H1 (cell line): ENCODE measurements around the gene ABHD12B. TPM values are rescaled to one million over a fixed set of nuclear protein-coding genes. Genes with fewer than 3 reads are reported as not detected.

ENCODE experiments used
- CTCF ChIA-PET: fragments of 300-600 bp; sonication (Branson Sonifier 250); formaldehyde crosslinking; loops from one replicate; lab custom pipeline; 2021; ENCODE audit not compliant: partially characterized antibody; lab: Charles Lee
- POLR2A ChIA-PET: fragments of 300-600 bp; sonication (Branson Sonifier 250); formaldehyde crosslinking; loops from one replicate; lab custom pipeline; 2021; ENCODE audit warnings: inconsistent platforms; ENCODE audit not compliant: partially characterized antibody; lab: Charles Lee
- DNase-seq, 2 experiments: peaks; one replicate each; pipeline versions ENCODE4 v3.0.0 to v3.0.0-alpha.2; 2010 to 2022; ENCODE audit warnings: low spot score in 2 of 2, low read depth in 1 of 2, mixed read lengths in 1 of 2
- FAIRE-seq: peaks from 2 replicates; lab custom pipeline; 2011; peaks lifted over from hg19 to GRCh38; lab: Jason Lieb, UNC
- H2AFZ ChIP-seq: 2 replicates; pipeline ENCODE4 v1.8.1; 2012; ENCODE audit warnings: low read length, inconsistent platforms
- H2AK5ac ChIP-seq: 2 replicates; pipeline ENCODE4 v1.6.1; 2013; ENCODE audit warnings: low read depth, low read length
- H2BK120ac ChIP-seq: replicated peaks from 2 replicates; pipeline ENCODE3; 2013; ENCODE audit warnings: low read depth, low read length, inconsistent platforms
- H2BK12ac ChIP-seq: 2 replicates; pipeline ENCODE4 v1.6.1; 2013; ENCODE audit warnings: low read depth, low read length
- H2BK15ac ChIP-seq: 2 replicates; pipeline ENCODE4 v1.6.1; 2013; ENCODE audit warnings: low read length
- H2BK20ac ChIP-seq: 2 replicates; pipeline ENCODE4 v1.6.1; 2013; ENCODE audit warnings: low read length
- H2BK5ac ChIP-seq: 2 replicates; pipeline ENCODE4 v1.6.1; 2013; ENCODE audit warnings: low read depth, low read length
- H3K14ac ChIP-seq: 2 replicates; pipeline ENCODE4 v1.6.1; 2013; ENCODE audit warnings: inconsistent platforms; ENCODE audit not compliant: insufficient read length
- H3K18ac ChIP-seq: 2 replicates; pipeline ENCODE4 v1.6.1; 2013; ENCODE audit warnings: low read length; ENCODE audit errors: extremely low read depth
- H3K23ac ChIP-seq: 2 replicates; pipeline ENCODE4 v1.6.1; 2013; ENCODE audit warnings: inconsistent platforms; ENCODE audit not compliant: insufficient read length
- H3K23me2 ChIP-seq: 2 replicates; pipeline ENCODE4 v1.6.1; 2013; ENCODE audit warnings: low read depth, low read length
- H3K27ac ChIP-seq: 2 replicates; pipeline ENCODE4 v1.6.1; 2011; ENCODE audit warnings: low read depth, low read length, inconsistent platforms
- H3K27me3 ChIP-seq, 4 experiments: replicated peaks in 1 of 4; 1 replicate in 1 of 4; 2 replicates in 3 of 4; pipeline versions ENCODE4 v1.6.1 to v1.8.1; 2011 to 2013; ENCODE audit warnings: low read length in 3 of 4, mild to moderate bottlenecking in 3 of 4, inconsistent platforms in 2 of 4, mixed read lengths in 2 of 4, moderate library complexity in 1 of 4; ENCODE audit not compliant: control insufficient read depth in 3 of 4, insufficient read depth in 3 of 4; ENCODE audit errors: extremely low read depth in 1 of 4
- H3K36me3 ChIP-seq, 4 experiments: 2 replicates each; pipeline versions ENCODE4 v1.6.1 to v1.8.1; 2011 to 2013; ENCODE audit warnings: mild to moderate bottlenecking in 4 of 4, low read length in 3 of 4, moderate library complexity in 2 of 4, control low read depth in 1 of 4, inconsistent platforms in 1 of 4; ENCODE audit not compliant: insufficient read depth in 4 of 4, control insufficient read depth in 2 of 4
- H3K4ac ChIP-seq: replicated peaks from 2 replicates; pipeline ENCODE3; 2013; ENCODE audit warnings: low read length, low read depth, mixed read lengths, inconsistent platforms; ENCODE audit not compliant: insufficient read length
- H3K4me1 ChIP-seq, 4 experiments: replicated peaks in 1 of 4; 1 replicate in 1 of 4; 2 replicates in 3 of 4; pipeline versions ENCODE4 v1.6.1 to v1.8.1; 2011 to 2013; ENCODE audit warnings: low read length in 3 of 4, inconsistent platforms in 2 of 4, mixed read lengths in 1 of 4; ENCODE audit not compliant: insufficient read depth in 4 of 4, control insufficient read depth in 3 of 4
- H3K4me2 ChIP-seq, 2 experiments: 2 replicates each; pipeline versions ENCODE4 v1.6.1 to v1.8.1; 2011 to 2013; ENCODE audit warnings: low read depth in 2 of 2, low read length in 2 of 2, control low read depth in 1 of 2, inconsistent platforms in 1 of 2, mild to moderate bottlenecking in 1 of 2; ENCODE audit not compliant: insufficient read depth in 1 of 2
- H3K4me3 ChIP-seq, 4 experiments: fragments of 200-600, 300-600 bp in 1 of 4; sonication (generic), shearing (Covaris generic), sonication (Bioruptor Twin) in 1 of 4; 2 replicates each; pipeline versions ENCODE4 v1.5.1 to v1.8.1; 2011 to 2016; ENCODE audit warnings: low read length in 4 of 4, low read depth in 3 of 4, control low read depth in 2 of 4, inconsistent platforms in 2 of 4, mild to moderate bottlenecking in 2 of 4, mixed read lengths in 1 of 4, moderate library complexity in 1 of 4; ENCODE audit not compliant: insufficient read depth in 2 of 4; ENCODE audit errors: extremely low read depth in 1 of 4
- H3K56ac ChIP-seq: replicated peaks from 2 replicates; pipeline ENCODE3; 2013; ENCODE audit warnings: low read depth, mild to moderate bottlenecking, mixed read lengths, low read length, inconsistent platforms; ENCODE audit not compliant: insufficient read length
- H3K79me1 ChIP-seq: 2 replicates; pipeline ENCODE4 v1.6.1; 2013; ENCODE audit warnings: low read depth, low read length, control low read depth
- H3K79me2 ChIP-seq, 2 experiments: 2 replicates each; pipeline versions ENCODE4 v1.6.1 to v1.8.1; 2012 to 2013; ENCODE audit warnings: low read length in 2 of 2, mild to moderate bottlenecking in 2 of 2, inconsistent platforms in 1 of 2; ENCODE audit not compliant: insufficient read depth in 2 of 2, control insufficient read depth in 1 of 2
- H3K9ac ChIP-seq, 4 experiments: replicated peaks in 1 of 4; 1 replicate in 1 of 4; 2 replicates in 3 of 4; pipeline versions ENCODE4 v1.6.1 to v1.8.1; 2011 to 2013; ENCODE audit warnings: low read depth in 3 of 4, low read length in 3 of 4, control low read depth in 2 of 4, mild to moderate bottlenecking in 2 of 4, moderate library complexity in 2 of 4, inconsistent platforms in 1 of 4; ENCODE audit errors: extremely low read depth in 1 of 4
- H3K9me3 ChIP-seq, 2 experiments: 2 replicates each; pipeline versions ENCODE4 v1.6.1 to v1.8.1; 2012 to 2013; ENCODE audit warnings: mild to moderate bottlenecking in 2 of 2, moderate library complexity in 2 of 2, control low read depth in 1 of 2, inconsistent platforms in 1 of 2, low read depth in 1 of 2, low read length in 1 of 2, mixed read lengths in 1 of 2; ENCODE audit not compliant: insufficient read depth in 2 of 2
- H4K20me1 ChIP-seq, 2 experiments: replicated peaks in 1 of 2; 2 replicates each; pipeline versions ENCODE3 to v1.8.1; 2011 to 2013; ENCODE audit warnings: inconsistent platforms in 2 of 2, low read length in 2 of 2, mild to moderate bottlenecking in 1 of 2; ENCODE audit not compliant: insufficient read depth in 2 of 2, control insufficient read depth in 1 of 2
- H4K5ac ChIP-seq: 2 replicates; pipeline ENCODE4 v1.6.1; 2013; ENCODE audit warnings: low read length, low read depth, mixed read lengths, inconsistent platforms; ENCODE audit not compliant: insufficient read length
- H4K8ac ChIP-seq: 2 replicates; pipeline ENCODE4 v1.8.0; 2013; ENCODE audit warnings: mild to moderate bottlenecking, moderate library complexity, low read length, inconsistent platforms; ENCODE audit not compliant: insufficient read depth; ENCODE audit errors: extremely low read depth
- H4K91ac ChIP-seq: replicated peaks from 2 replicates; pipeline ENCODE3; 2013; ENCODE audit warnings: low read length, mixed read lengths, inconsistent platforms; ENCODE audit not compliant: insufficient read length
- CHD2 ChIP-seq: IDR thresholded peaks from 2 replicates; pipeline ENCODE4 v1.6.1; 2012; ENCODE audit warnings: low read length, improper control_type of control experiment
- CREB1 ChIP-seq: IDR thresholded peaks from 2 replicates; pipeline ENCODE4 v1.6.1; 2012; ENCODE audit warnings: inconsistent platforms
- HDAC2 ChIP-seq, 2 experiments: fragments of 300-600 bp in 1 of 2; sonication (generic) in 1 of 2; IDR thresholded peaks; 2 replicates each; pipeline ENCODE4 v1.6.1; 2011 to 2012; ENCODE audit warnings: low read depth in 2 of 2, low read length in 2 of 2, mild to moderate bottlenecking in 2 of 2, moderate library complexity in 2 of 2, borderline replicate concordance in 1 of 2, inconsistent platforms in 1 of 2
- JUND ChIP-seq: IDR thresholded peaks from 2 replicates; pipeline ENCODE4 v1.6.1; 2011; ENCODE audit warnings: mild to moderate bottlenecking, improper control_type of control experiment, low read length
- KDM5A ChIP-seq: fragments of 200-600 bp; IDR thresholded peaks from 2 replicates; pipeline ENCODE4 v1.7.1; 2012; ENCODE audit warnings: mild to moderate bottlenecking, low read length, inconsistent platforms, mixed read lengths
- WGBS, 2 experiments: shearing (Covaris generic) in 1 of 2; methylation state at CpG; one replicate each; pipeline versions ENCODE4 v1.1.6 to v1.1.7; 2013 to 2015; ENCODE audit warnings: low lambda C conversion rate in 2 of 2, mixed read lengths in 2 of 2, inconsistent platforms in 1 of 2, low coverage in 1 of 2, missing lambda C conversion rate in 1 of 2; ENCODE audit not compliant: insufficient replicate concordance in 2 of 2, insufficient coverage in 1 of 2, insufficient read length in 1 of 2; ENCODE audit errors: extremely low coverage in 1 of 2, missing lambda C conversion rate in 1 of 2; 5-methylcytosine and 5-hydroxymethylcytosine counted together
- polyA plus RNA-seq, 7 experiments: library from polyadenylated mRNA; depleted of rRNA in 3 of 7; stranded (reverse) in 5 of 7; unstranded in 2 of 7; fragments of >200 nt in 5 of 7; fragments of 200-250 nt in 2 of 7; gene quantifications; 1 replicate in 5 of 7; 2 replicates in 1 of 7; 4 replicates in 1 of 7; pipeline versions ENCODE4 v1.2.1 to v1.2.3, GENCODE V29; 2011 to 2013; ENCODE audit warnings: missing spikeins in 2 of 7, mixed read lengths in 2 of 7
- total RNA-seq: library from RNA; stranded (reverse); fragmentation: NEBNext Ultra II Directional; extraction: Animal tissue kit (Norgen Biotek cat#: 25700); gene quantifications from 2 replicates; pipeline ENCODE4 v1.2.1, GENCODE V29; 2021

The ABHD12B gene
- total and polyA plus RNA-seq, 2 of the 8 experiments (the other 6 are each of a cell fraction or from before 2014, with no cell fraction given) = 4.0 to 102 TPM

- H4K20me1 ChIP-seq = peaks cover 24 to 39% of the 10 kb centered on the region in 2 experiments
- no peak overlapping the region for H2BK20ac ChIP-seq
- H3K79me2 ChIP-seq = peaks cover 0 to 51% of the 10 kb centered on the region in 2 experiments; a peak in 2 of 4 replicates
- H3K36me3 ChIP-seq = no peaks in the 10 kb centered on the region
- no peak overlapping the region for H2BK120ac ChIP-seq
- no peak overlapping the region for H4K8ac ChIP-seq
- peaks cover 15% of the 10 kb centered on the region for H3K23me2 ChIP-seq
- H3K27me3 ChIP-seq = peaks cover 8 to 59% (median 28%) of the 10 kb centered on the region in 4 experiments
- WGBS, 2 experiments = 88% methylated on average over 8 of the region's 8 CpGs; no CpG with 5 or more reads in 1 of the 2 experiments
- H2AK5ac ChIP-seq = no peak overlapping the region
- H3K23ac ChIP-seq = no peak overlapping the region
- no peak overlapping the region for H2BK5ac ChIP-seq
- no peak for TF ChIP-seq CHD2
- no peak for TF ChIP-seq KDM5A
- TF ChIP-seq HDAC2 (IDR thresholded peaks at IDR 0.05; ENCODE audit: borderline replicate concordance in 1 of 2, low read depth in 2 of 2, low read length in 2 of 2) = no peak
- TF ChIP-seq CREB1 = no peak
- no peak for TF ChIP-seq JUND
- TF ChIP-seq, all 59 proteins: peak for 0
- no peak overlapping the region for H3K4ac ChIP-seq
- no peak overlapping the region for H3K27ac ChIP-seq
- H2BK12ac ChIP-seq = no peak overlapping the region
- no peak overlapping the region for H4K5ac ChIP-seq
- FAIRE-seq (no peak), DNase-seq (no peak)
- H3K4me3 ChIP-seq = no peak overlapping the region
- H2BK15ac ChIP-seq = no peak overlapping the region
- H3K56ac ChIP-seq = no peak overlapping the region
- no peak overlapping the region for H4K91ac ChIP-seq
- H3K4me1 ChIP-seq = peaks cover 8 to 20% (median 13%) of the 10 kb centered on the region in 4 experiments
- no peaks in the 10 kb centered on the region for H3K9me3 ChIP-seq
- H2AFZ ChIP-seq = no peak overlapping the region
- no peak overlapping the region for H3K9ac ChIP-seq
- H3K14ac ChIP-seq = no peak overlapping the region
- H3K79me1 ChIP-seq = 0 out of 2 replicates have a peak, but pooled peaks cover 4% of the 10 kb centered on the region
- H3K4me2 ChIP-seq = no peak overlapping the region
- ChIA-PET CTCF (interaction anchor here (0.6 to 2.8 kb wide), 5 partner anchors 34 to 335 kb away, joined by 3 to 6 read pairs (median 4); no protein-coding TSS in a partner anchor), POLR2A (interaction anchor here (0.8 kb wide), 1 partner anchor 12 kb away, joined by 3 read pairs; no protein-coding TSS in a partner anchor)
- H3K18ac ChIP-seq = no peak overlapping the region
Observed at GRCh38 chr14:50826681-50827080, 45.2 kb upstream of the ABHD12B start.
